SK-N-SH (cell line): ENCODE measurements around the gene S100A2. TPM values are rescaled to one million over a fixed set of nuclear protein-coding genes. Genes with fewer than 3 reads are reported as not detected.

Source experiments
- CTCF ChIA-PET: fragments of 300-600, 350-600 bp; formaldehyde crosslinking; extraction: SDS; loops from one replicate; lab custom pipeline; 2021; lab: Yijun Ruan, JAX
- POLR2A ChIA-PET: fragments of 350-600 bp; sonication (Branson Sonifier 250); formaldehyde crosslinking; extraction: SDS; loops from one replicate; lab custom pipeline; 2020; ENCODE audit warnings: antibody characterized with exemption, inconsistent platforms; lab: Yijun Ruan, JAX
- DNase-seq: peaks from one replicate; pipeline ENCODE4 v3.0.0; 2012
- H2AFZ ChIP-seq: fragments of 200-600 bp; sonication (generic); 2 replicates; pipeline ENCODE4 v1.8.1; 2016; ENCODE audit warnings: antibody characterized with exemption, mild to moderate bottlenecking, low read depth
- H3F3A ChIP-seq: fragments of 200-600 bp; sonication (generic); replicated peaks from 2 replicates; pipeline ENCODE3; 2016; ENCODE audit warnings: antibody characterized with exemption, mild to moderate bottlenecking; ENCODE audit not compliant: insufficient read depth
- H3K27ac ChIP-seq, 2 experiments: fragments of 200-500 bp in 1 of 2; fragments of 200-600 bp in 1 of 2; sonication (Bioruptor generic) in 1 of 2; sonication (generic), shearing (Covaris generic) in 1 of 2; 2 replicates each; pipeline versions ENCODE4 v1.5.1 to v1.6.1; 2014 to 2016; ENCODE audit warnings: low read depth in 2 of 2, inconsistent platforms in 1 of 2, low read length in 1 of 2, mild to moderate bottlenecking in 1 of 2, mixed read lengths in 1 of 2
- H3K27me3 ChIP-seq: fragments of 200-600 bp; sonication (generic), shearing (Covaris generic); 2 replicates; pipeline ENCODE4 v1.6.1; 2016; ENCODE audit warnings: mixed run types; ENCODE audit not compliant: insufficient read depth
- H3K36me3 ChIP-seq, 2 experiments: fragments of 200-500 bp in 1 of 2; fragments of 200-600 bp in 1 of 2; sonication (Bioruptor generic) in 1 of 2; sonication (generic) in 1 of 2; replicated peaks in 1 of 2; 2 replicates each; pipeline versions ENCODE3 to v1.5.1; 2014 to 2016; ENCODE audit warnings: low read length in 1 of 2, mild to moderate bottlenecking in 1 of 2; ENCODE audit not compliant: insufficient read depth in 2 of 2, control insufficient read depth in 1 of 2
- H3K4me1 ChIP-seq, 2 experiments: fragments of 200-500 bp in 1 of 2; fragments of 200-600 bp in 1 of 2; sonication (Bioruptor generic) in 1 of 2; sonication (generic), shearing (Covaris generic) in 1 of 2; 2 replicates each; pipeline versions ENCODE4 v1.5.1 to v1.6.1; 2014 to 2016; ENCODE audit warnings: low read depth in 1 of 2, low read length in 1 of 2, mixed run types in 1 of 2; ENCODE audit not compliant: insufficient read depth in 2 of 2, control insufficient read depth in 1 of 2
- H3K4me2 ChIP-seq: fragments of 200-600 bp; sonication (generic), shearing (Covaris generic); 2 replicates; pipeline ENCODE4 v1.6.1; 2017; ENCODE audit warnings: mixed run types
- H3K4me3 ChIP-seq, 2 experiments: fragments of 200-500 bp in 1 of 2; fragments of 200-600 bp in 1 of 2; sonication (Bioruptor generic) in 1 of 2; sonication (generic), shearing (Covaris generic) in 1 of 2; 2 replicates each; pipeline versions ENCODE4 v1.5.1 to v1.8.1; 2014 to 2016; ENCODE audit warnings: low read depth in 2 of 2, inconsistent platforms in 1 of 2, low read length in 1 of 2, mild to moderate bottlenecking in 1 of 2, mixed read lengths in 1 of 2, moderate library complexity in 1 of 2
- H3K79me2 ChIP-seq: fragments of 200-600 bp; sonication (generic); 2 replicates; pipeline ENCODE4 v1.8.1; 2017; ENCODE audit warnings: mild to moderate bottlenecking; ENCODE audit not compliant: insufficient read depth
- H3K9ac ChIP-seq: fragments of 200-600 bp; sonication (generic); 2 replicates; pipeline ENCODE4 v1.6.1; 2017; ENCODE audit warnings: mixed run types
- H3K9me2 ChIP-seq: fragments of 200-600 bp; sonication (generic); 2 replicates; pipeline ENCODE4 v1.6.1; 2017; ENCODE audit warnings: mixed run types
- H3K9me3 ChIP-seq: fragments of 200-600 bp; sonication (generic); 2 replicates; pipeline ENCODE4 v1.6.1; 2017; ENCODE audit warnings: mixed run types, mild to moderate bottlenecking, moderate library complexity
- H4K20me1 ChIP-seq: fragments of 200-600 bp; sonication (generic); 2 replicates; pipeline ENCODE4 v1.6.1; 2017; ENCODE audit warnings: mild to moderate bottlenecking, mixed run types; ENCODE audit not compliant: insufficient read depth
- CHD2 ChIP-seq: fragments of 150-350 bp; IDR thresholded peaks from 2 replicates; pipeline ENCODE4 v1.6.1; 2018; ENCODE audit warnings: low read length; ENCODE audit not compliant: partially characterized antibody
- ELF1 ChIP-seq: IDR thresholded peaks from 2 replicates; pipeline ENCODE4 v1.4.0; 2012
- EP300 ChIP-seq, 2 experiments: IDR thresholded peaks; 2 replicates each; pipeline versions ENCODE4 v1.4.0 to v1.6.1; 2012; ENCODE audit warnings: borderline replicate concordance in 1 of 2, low read depth in 1 of 2, low read length in 1 of 2
- EZH2phosphoT487 ChIP-seq: fragments of 200-600 bp; sonication (generic); IDR thresholded peaks from 2 replicates; pipeline ENCODE4 v1.6.1; 2017; ENCODE audit warnings: low read depth, mixed run types, mild to moderate bottlenecking, antibody characterized with exemption, moderate library complexity, borderline replicate concordance
- FOSL2 ChIP-seq: IDR thresholded peaks from 2 replicates; pipeline ENCODE4 v1.4.0; 2012; ENCODE audit warnings: low read depth, mild to moderate bottlenecking, moderate library complexity, borderline replicate concordance
- FOXJ3 ChIP-seq: sonication (generic); formaldehyde crosslinking; IDR thresholded peaks from 2 replicates; pipeline ENCODE4 v1.5.1; 2020; ENCODE audit warnings: mild to moderate bottlenecking, missing genetic modification reagents
- GABPA ChIP-seq: IDR thresholded peaks from 2 replicates; pipeline ENCODE4 v1.4.0; 2012; ENCODE audit warnings: low read depth, mild to moderate bottlenecking
- GATA2 ChIP-seq: sonication (generic); formaldehyde crosslinking; IDR thresholded peaks from 2 replicates; pipeline ENCODE4 v1.5.0; 2020; ENCODE audit warnings: mild to moderate bottlenecking, missing genetic modification reagents
- MEF2A ChIP-seq: IDR thresholded peaks from 2 replicates; pipeline ENCODE4 v1.4.0; 2012; ENCODE audit warnings: low read depth, borderline replicate concordance
- POLR2AphosphoS5 ChIP-seq: IDR thresholded peaks from 2 replicates; pipeline ENCODE4 v1.6.1; 2012; ENCODE audit warnings: low read depth, low read length
- RXRA ChIP-seq: IDR thresholded peaks from 2 replicates; pipeline ENCODE4 v1.4.0; 2012; ENCODE audit warnings: low read depth, mild to moderate bottlenecking, borderline replicate concordance
- SIN3A ChIP-seq: IDR thresholded peaks from 2 replicates; pipeline ENCODE4 v1.6.1; 2012; ENCODE audit warnings: low read depth, mild to moderate bottlenecking, low read length, moderate library complexity, borderline replicate concordance
- SMC3 ChIP-seq: IDR thresholded peaks from 2 replicates; pipeline ENCODE4 v1.6.1; 2012; ENCODE audit warnings: low read depth, low read length, improper control_type of control experiment
- TCF12 ChIP-seq: IDR thresholded peaks from 2 replicates; pipeline ENCODE4 v1.4.0; 2012
- TEAD4 ChIP-seq: IDR thresholded peaks from 2 replicates; pipeline ENCODE4 v1.4.0; 2012; ENCODE audit warnings: mild to moderate bottlenecking, borderline replicate concordance; ENCODE audit not compliant: insufficient read depth
- YY1 ChIP-seq: IDR thresholded peaks from 2 replicates; pipeline ENCODE4 v1.4.0; 2012; ENCODE audit warnings: low read depth, mild to moderate bottlenecking
- WGBS: methylation state at CpG from one replicate; pipeline ENCODE4 v1.1.6; 2017; ENCODE audit warnings: low lambda C conversion rate; 5-methylcytosine and 5-hydroxymethylcytosine counted together
- polyA plus RNA-seq, 3 experiments: library from polyadenylated mRNA; depleted of rRNA; stranded (reverse); fragments of >200 nt; gene quantifications; 2 replicates each; pipeline ENCODE4 v1.2.3, GENCODE V29; 2012
- TF ChIP-seq, protein P1 (sequence below): IDR thresholded peaks from 2 replicates; pipeline ENCODE4 v1.4.0; 2012; ENCODE audit warnings: low read depth
- TF ChIP-seq, protein P2 (sequence below): fragments of 200-600 bp; sonication (generic); IDR thresholded peaks from 2 replicates; pipeline ENCODE4 v1.6.1; 2017; ENCODE audit warnings: antibody characterized with exemption, mild to moderate bottlenecking, moderate library complexity
- TF ChIP-seq, protein P3 (sequence below): IDR thresholded peaks from 2 replicates; pipeline ENCODE4 v1.4.0; 2012; ENCODE audit warnings: low read depth, borderline replicate concordance
- TF ChIP-seq, protein P4 (sequence below): IDR thresholded peaks from 2 replicates; pipeline ENCODE4; 2012

Gene S100A2
- polyA plus RNA-seq, 1 of the 3 experiments (the other 2 are of a cell fraction) = 31.4 TPM

DNA sequence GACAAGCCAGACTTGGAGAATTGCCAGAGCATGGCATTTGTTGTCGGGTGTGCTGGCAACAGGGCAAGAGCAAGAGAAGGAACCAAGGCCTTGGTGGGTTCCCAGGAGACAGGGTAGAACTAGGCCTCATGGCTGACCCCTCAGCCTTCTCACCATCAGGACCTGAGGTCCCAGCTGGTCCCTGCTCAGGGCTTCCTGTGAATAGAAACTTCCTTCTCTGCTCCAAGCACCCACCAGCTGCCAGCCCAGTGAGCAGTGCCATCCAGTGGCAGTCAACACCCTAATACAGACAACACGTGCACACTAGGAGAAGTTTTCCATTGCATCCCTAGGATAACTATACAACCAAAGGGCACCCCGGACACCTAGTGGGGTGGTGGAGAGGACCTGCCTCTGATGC lies 52.6 kb downstream of the S100A2 start:
- H4K20me1 ChIP-seq = no peaks in the 10 kb centered on the region
- POLR2A ChIA-PET = no interaction called here
- no peak overlapping the region for H3K9ac ChIP-seq
- CTCF ChIA-PET = interaction anchor here (2.4 to 18.0 kb wide), 5 partner anchors 18 to 64 kb away, joined by 10 to 283 read pairs (median 45); partner anchors contain the start of genes S100A2 and S100A6
- H3K79me2 ChIP-seq = no peaks in the 10 kb centered on the region
- no peak for DNase-seq
- H3K36me3 ChIP-seq = no peaks in the 10 kb centered on the region
- H3K4me1 ChIP-seq = peaks cover 0 to 3% of the 10 kb centered on the region in 2 experiments; a peak in 2 of 4 replicates
- no peaks in the 10 kb centered on the region for H3K9me2 ChIP-seq
- H3K9me3 ChIP-seq = no peaks in the 10 kb centered on the region
- H3F3A ChIP-seq = peaks cover 9% of the 10 kb centered on the region
- H3K4me2 ChIP-seq = no peak overlapping the region
- TF ChIP-seq FOSL2 = no peak
- TF ChIP-seq EP300 (IDR thresholded peaks at IDR 0.05; ENCODE audit: borderline replicate concordance in 1 of 2, low read depth in 1 of 2, low read length in 1 of 2) = no peak
- no peak for TF ChIP-seq MEF2A
- no peak for TF ChIP-seq GATA2 (CRISPR knock-in tag)
- TF ChIP-seq, protein P1, sequence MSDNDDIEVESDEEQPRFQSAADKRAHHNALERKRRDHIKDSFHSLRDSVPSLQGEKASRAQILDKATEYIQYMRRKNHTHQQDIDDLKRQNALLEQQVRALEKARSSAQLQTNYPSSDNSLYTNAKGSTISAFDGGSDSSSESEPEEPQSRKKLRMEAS = no peak
- TF ChIP-seq FOXJ3 = no peak
- no peak for TF ChIP-seq GABPA
- TF ChIP-seq, protein P2, sequence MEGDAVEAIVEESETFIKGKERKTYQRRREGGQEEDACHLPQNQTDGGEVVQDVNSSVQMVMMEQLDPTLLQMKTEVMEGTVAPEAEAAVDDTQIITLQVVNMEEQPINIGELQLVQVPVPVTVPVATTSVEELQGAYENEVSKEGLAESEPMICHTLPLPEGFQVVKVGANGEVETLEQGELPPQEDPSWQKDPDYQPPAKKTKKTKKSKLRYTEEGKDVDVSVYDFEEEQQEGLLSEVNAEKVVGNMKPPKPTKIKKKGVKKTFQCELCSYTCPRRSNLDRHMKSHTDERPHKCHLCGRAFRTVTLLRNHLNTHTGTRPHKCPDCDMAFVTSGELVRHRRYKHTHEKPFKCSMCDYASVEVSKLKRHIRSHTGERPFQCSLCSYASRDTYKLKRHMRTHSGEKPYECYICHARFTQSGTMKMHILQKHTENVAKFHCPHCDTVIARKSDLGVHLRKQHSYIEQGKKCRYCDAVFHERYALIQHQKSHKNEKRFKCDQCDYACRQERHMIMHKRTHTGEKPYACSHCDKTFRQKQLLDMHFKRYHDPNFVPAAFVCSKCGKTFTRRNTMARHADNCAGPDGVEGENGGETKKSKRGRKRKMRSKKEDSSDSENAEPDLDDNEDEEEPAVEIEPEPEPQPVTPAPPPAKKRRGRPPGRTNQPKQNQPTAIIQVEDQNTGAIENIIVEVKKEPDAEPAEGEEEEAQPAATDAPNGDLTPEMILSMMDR = no peak
- TF ChIP-seq CHD2 = no peak
- TF ChIP-seq ELF1 = no peak
- TF ChIP-seq YY1 = no peak
- TF ChIP-seq SIN3A = no peak
- no peak for TF ChIP-seq POLR2AphosphoS5
- TF ChIP-seq, protein P3, sequence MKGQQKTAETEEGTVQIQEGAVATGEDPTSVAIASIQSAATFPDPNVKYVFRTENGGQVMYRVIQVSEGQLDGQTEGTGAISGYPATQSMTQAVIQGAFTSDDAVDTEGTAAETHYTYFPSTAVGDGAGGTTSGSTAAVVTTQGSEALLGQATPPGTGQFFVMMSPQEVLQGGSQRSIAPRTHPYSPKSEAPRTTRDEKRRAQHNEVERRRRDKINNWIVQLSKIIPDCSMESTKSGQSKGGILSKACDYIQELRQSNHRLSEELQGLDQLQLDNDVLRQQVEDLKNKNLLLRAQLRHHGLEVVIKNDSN = no peak
- TF ChIP-seq, protein P4, sequence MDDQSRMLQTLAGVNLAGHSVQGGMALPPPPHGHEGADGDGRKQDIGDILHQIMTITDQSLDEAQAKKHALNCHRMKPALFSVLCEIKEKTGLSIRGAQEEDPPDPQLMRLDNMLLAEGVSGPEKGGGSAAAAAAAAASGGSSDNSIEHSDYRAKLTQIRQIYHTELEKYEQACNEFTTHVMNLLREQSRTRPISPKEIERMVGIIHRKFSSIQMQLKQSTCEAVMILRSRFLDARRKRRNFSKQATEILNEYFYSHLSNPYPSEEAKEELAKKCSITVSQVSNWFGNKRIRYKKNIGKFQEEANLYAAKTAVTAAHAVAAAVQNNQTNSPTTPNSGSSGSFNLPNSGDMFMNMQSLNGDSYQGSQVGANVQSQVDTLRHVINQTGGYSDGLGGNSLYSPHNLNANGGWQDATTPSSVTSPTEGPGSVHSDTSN = no peak
- TF ChIP-seq RXRA = no peak
- TF ChIP-seq EZH2phosphoT487 = no peak
- no peak for TF ChIP-seq TEAD4
- no peak for TF ChIP-seq TCF12
- no peak for TF ChIP-seq SMC3
- no peak overlapping the region for H3K27ac ChIP-seq
- H2AFZ ChIP-seq = no peak overlapping the region
- H3K27me3 ChIP-seq = no peaks in the 10 kb centered on the region
- WGBS = 84% methylated on average over 2 of the region's 3 CpGs
- H3K4me3 ChIP-seq = no peak overlapping the region

Other genes starting within 250 kb of the S100A2 start
- gene PGLYRP4, start 217.0 kb downstream of the S100A2 start, polyA plus RNA-seq (2012; rRNA removed) = not detected in 2 replicates
- gene S100A9, start 208.0 kb downstream of the S100A2 start, polyA plus RNA-seq (2012; rRNA removed) = not detected in 2 replicates
- not detected in 2 replicates for gene S100A12, start 190.2 kb downstream of the S100A2 start, polyA plus RNA-seq (2012; rRNA removed)
- not detected in 2 replicates for gene S100A8, start 174.8 kb downstream of the S100A2 start, polyA plus RNA-seq (2012; rRNA removed)
- gene S100A7A, start 149.3 kb downstream of the S100A2 start, polyA plus RNA-seq (2012; rRNA removed) = not detected in 2 replicates
- not detected in 2 replicates for gene S100A7, start 105.2 kb downstream of the S100A2 start, polyA plus RNA-seq (2012; rRNA removed)
- 844 and 895 TPM in 2 replicates for gene S100A6, start 29.9 kb downstream of the S100A2 start, polyA plus RNA-seq (2012; rRNA removed)
- gene S100A5, start 24.9 kb downstream of the S100A2 start, polyA plus RNA-seq (2012; rRNA removed) = 0.15 TPM in 1 of 2 replicates, not detected in the other
- gene S100A4, start 20.0 kb downstream of the S100A2 start, polyA plus RNA-seq (2012; rRNA removed) = 24.6 and 25.4 TPM in 2 replicates
- 11.8 and 13.1 TPM in 2 replicates for gene S100A3, start 16.6 kb downstream of the S100A2 start, polyA plus RNA-seq (2012; rRNA removed)
- gene S100A16, start 47.3 kb upstream of the S100A2 start, polyA plus RNA-seq (2012; rRNA removed) = 512 and 521 TPM in 2 replicates
- gene S100A14, start 50.5 kb upstream of the S100A2 start, polyA plus RNA-seq (2012; rRNA removed) = 0.15 TPM in 1 of 2 replicates, not detected in the other
- gene S100A13, start 61.7 kb upstream of the S100A2 start, polyA plus RNA-seq (2012; rRNA removed) = 12.3 and 17.1 TPM in 2 replicates
- 0.18 TPM in 1 of 2 replicates, not detected in the other for gene S100A1, start 62.6 kb upstream of the S100A2 start, polyA plus RNA-seq (2012; rRNA removed)
- 76.7 and 84.9 TPM in 2 replicates for gene CHTOP, start 68.2 kb upstream of the S100A2 start, polyA plus RNA-seq (2012; rRNA removed)
- 57.6 and 61.7 TPM in 2 replicates for gene SNAPIN, start 92.9 kb upstream of the S100A2 start, polyA plus RNA-seq (2012; rRNA removed)
- 189 and 236 TPM in 2 replicates for gene ILF2, start 105.1 kb upstream of the S100A2 start, polyA plus RNA-seq (2012; rRNA removed)
- 0.05 and 0.12 TPM in 2 replicates for gene NPR1, start 112.8 kb upstream of the S100A2 start, polyA plus RNA-seq (2012; rRNA removed)
- gene INTS3, start 162.2 kb upstream of the S100A2 start, polyA plus RNA-seq (2012; rRNA removed) = 64.3 and 80.9 TPM in 2 replicates
- gene SLC27A3, start 209.6 kb upstream of the S100A2 start, polyA plus RNA-seq (2012; rRNA removed) = 7.6 and 9.0 TPM in 2 replicates